ENCODE results near the gene PARD6G.

- TF ChIP-seq, protein P1, sequence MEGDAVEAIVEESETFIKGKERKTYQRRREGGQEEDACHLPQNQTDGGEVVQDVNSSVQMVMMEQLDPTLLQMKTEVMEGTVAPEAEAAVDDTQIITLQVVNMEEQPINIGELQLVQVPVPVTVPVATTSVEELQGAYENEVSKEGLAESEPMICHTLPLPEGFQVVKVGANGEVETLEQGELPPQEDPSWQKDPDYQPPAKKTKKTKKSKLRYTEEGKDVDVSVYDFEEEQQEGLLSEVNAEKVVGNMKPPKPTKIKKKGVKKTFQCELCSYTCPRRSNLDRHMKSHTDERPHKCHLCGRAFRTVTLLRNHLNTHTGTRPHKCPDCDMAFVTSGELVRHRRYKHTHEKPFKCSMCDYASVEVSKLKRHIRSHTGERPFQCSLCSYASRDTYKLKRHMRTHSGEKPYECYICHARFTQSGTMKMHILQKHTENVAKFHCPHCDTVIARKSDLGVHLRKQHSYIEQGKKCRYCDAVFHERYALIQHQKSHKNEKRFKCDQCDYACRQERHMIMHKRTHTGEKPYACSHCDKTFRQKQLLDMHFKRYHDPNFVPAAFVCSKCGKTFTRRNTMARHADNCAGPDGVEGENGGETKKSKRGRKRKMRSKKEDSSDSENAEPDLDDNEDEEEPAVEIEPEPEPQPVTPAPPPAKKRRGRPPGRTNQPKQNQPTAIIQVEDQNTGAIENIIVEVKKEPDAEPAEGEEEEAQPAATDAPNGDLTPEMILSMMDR (IDR thresholded peaks at IDR 0.05): no peak
- no peak for TF ChIP-seq POLR2A (IDR thresholded peaks at IDR 0.05)
Measured at GRCh38 chr18:80149667-80150066, 97.6 kb downstream of the PARD6G start.
